Measurements from ENCODE around the gene MYLK4. TPM values are rescaled to one million over a fixed set of nuclear protein-coding genes. Genes with fewer than 3 reads are reported as not detected.

MYLK4 gene
- total RNA-seq, result 0.43 and 0.64 TPM in 2 replicates

GRCh38 chr6:2750832-2751231 lies at the start of gene MYLK4:
MYLK4 (minus strand) TSS chr6:2750922; CDS start chr6:2749294, 1,628 bp downstream.
- no peak within 1 kb of the TSS for H3K4me3 ChIP-seq (ENCODE audit: low read depth, low read length)
- no peak for DNase-seq (ENCODE audit: low read depth)
- no peak for TF ChIP-seq CTCF (IDR thresholded peaks at IDR 0.05; ENCODE audit: insufficient read depth, low read depth, low read length)

GRCh38 chr6:2799936-2800527 lies 49.3 kb upstream of the MYLK4 start:
- no peak for TF ChIP-seq CTCF (IDR thresholded peaks at IDR 0.05; ENCODE audit: insufficient read depth, low read depth, low read length)
- no peak for DNase-seq (ENCODE audit: low read depth)

GRCh38 chr6:2798586-2799134 lies 47.9 kb upstream of the MYLK4 start:
- no peak overlapping the region for H3K4me3 ChIP-seq (ENCODE audit: low read depth, low read length)
- DNase-seq (ENCODE audit: low read depth), result no peak
- TF ChIP-seq CTCF (IDR thresholded peaks at IDR 0.05; ENCODE audit: insufficient read depth, low read depth, low read length), result no peak

More at GRCh38 chr6:2799936-2800527, 49.3 kb upstream of the MYLK4 start:
- no peak overlapping the region for H3K4me3 ChIP-seq (ENCODE audit: low read depth, low read length)

- peak; percentile 29 for DNase-seq (ENCODE audit: low read depth)
Measured at GRCh38 chr6:2797564-2798031, 46.9 kb upstream of the MYLK4 start.

GRCh38 chr6:2796861-2797260 lies 46.1 kb upstream of the MYLK4 start:
- H3K4me3 ChIP-seq (ENCODE audit: low read depth, low read length), result no peak overlapping the region
- TF ChIP-seq CTCF (IDR thresholded peaks at IDR 0.05; ENCODE audit: insufficient read depth, low read depth, low read length), result no peak
- DNase-seq (ENCODE audit: low read depth), result no peak

More at GRCh38 chr6:2797564-2798031, 46.9 kb upstream of the MYLK4 start:
- no peak overlapping the region for H3K4me3 ChIP-seq (ENCODE audit: low read depth, low read length)
- TF ChIP-seq CTCF (IDR thresholded peaks at IDR 0.05; ENCODE audit: insufficient read depth, low read depth, low read length), result no peak

GRCh38 chr6:2795956-2796355 lies 45.2 kb upstream of the MYLK4 start:
- TF ChIP-seq CTCF (IDR thresholded peaks at IDR 0.05; ENCODE audit: insufficient read depth, low read depth, low read length), result no peak
- H3K4me3 ChIP-seq (ENCODE audit: low read depth, low read length), result no peak overlapping the region
- DNase-seq (ENCODE audit: low read depth), result no peak
